Measurements from ENCODE around the gene KNOP1.

The KNOP1 gene

GRCh38 chr16:19707569-19708295 is 10.3 kb downstream of the KNOP1 start:
- TF ChIP-seq GATA1 (IDR thresholded peaks at IDR 0.05; ENCODE audit: low read depth, low read length) (no peak), POLR2A (IDR thresholded peaks at IDR 0.05; ENCODE audit: low read length) (no peak)
- DNase-seq, result no peak

GRCh38 chr16:19706846-19707245 is 11.2 kb downstream of the KNOP1 start:
- no peak for DNase-seq
- TF ChIP-seq GATA1 (IDR thresholded peaks at IDR 0.05; ENCODE audit: low read depth, low read length), result no peak
- no peak for TF ChIP-seq POLR2A (IDR thresholded peaks at IDR 0.05; ENCODE audit: low read length)

DNA sequence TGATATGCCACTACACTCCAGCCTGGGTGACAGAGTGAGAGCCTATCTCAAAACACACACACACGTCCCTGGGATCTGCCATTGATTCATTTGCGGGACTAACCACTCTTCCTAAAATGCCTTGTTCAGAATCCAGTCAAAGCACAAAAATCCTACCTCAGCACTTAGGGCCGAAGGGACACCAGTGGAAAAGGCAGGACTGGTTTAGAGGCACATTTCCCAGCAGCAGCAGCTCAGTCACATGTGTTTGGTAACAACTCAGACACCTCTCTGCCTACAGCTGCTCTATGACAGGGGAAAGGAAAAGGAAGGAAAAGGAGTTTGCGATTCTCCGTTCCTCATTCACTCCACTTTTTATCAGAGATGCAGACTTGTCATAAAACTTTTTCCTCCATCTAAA is 12.2 kb downstream of the KNOP1 start:
- DNase-seq, result no peak
- TF ChIP-seq GATA1 (IDR thresholded peaks at IDR 0.05; ENCODE audit: low read depth, low read length), result no peak
- no peak for TF ChIP-seq POLR2A (IDR thresholded peaks at IDR 0.05; ENCODE audit: low read length)

GRCh38 chr16:19705146-19705501 is 12.9 kb downstream of the KNOP1 start:
- TF ChIP-seq POLR2A (IDR thresholded peaks at IDR 0.05; ENCODE audit: low read length), result no peak
- no peak for TF ChIP-seq GATA1 (IDR thresholded peaks at IDR 0.05; ENCODE audit: low read depth, low read length)
- DNase-seq, result no peak

DNA sequence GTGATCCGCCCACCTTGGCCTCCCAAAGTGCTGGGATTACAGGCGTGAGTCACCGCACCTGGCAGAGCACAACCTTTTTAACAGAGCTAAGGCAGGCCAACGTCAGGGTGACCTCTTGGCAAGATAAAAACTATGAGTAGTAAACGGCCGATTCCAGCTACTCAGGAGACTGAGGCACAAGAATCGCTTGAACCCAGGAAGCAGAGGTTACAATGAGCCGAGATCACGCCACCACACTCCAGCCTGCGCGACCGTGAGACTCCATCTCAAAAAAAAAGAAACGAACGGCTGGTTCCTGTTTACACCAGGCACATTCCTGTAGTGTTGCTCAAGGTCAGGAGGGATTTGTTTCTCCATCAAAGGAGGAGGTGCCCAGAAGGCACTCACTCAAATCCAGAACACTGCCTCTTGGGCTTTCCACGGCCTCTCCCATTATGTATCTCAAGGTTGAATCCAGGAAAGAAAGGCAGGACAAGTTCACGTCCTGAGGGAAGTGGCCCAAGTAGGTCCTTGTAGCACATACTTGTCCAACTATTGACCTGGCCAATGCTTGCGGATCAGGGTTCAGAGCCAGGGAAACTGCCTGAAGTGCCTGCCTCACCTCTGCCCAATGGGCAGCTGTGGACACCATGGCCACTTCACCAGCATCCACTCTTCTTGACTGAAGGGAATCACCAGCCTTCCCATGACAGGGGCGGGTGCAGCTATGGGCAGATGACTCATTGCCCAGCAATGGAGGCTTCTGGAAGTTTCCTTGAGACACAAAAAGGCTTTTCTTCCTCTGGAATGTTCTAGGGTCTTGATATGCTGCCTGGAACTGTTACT is 13.5 kb downstream of the KNOP1 start:
- DNase-seq, result no peak
- TF ChIP-seq POLR2A (IDR thresholded peaks at IDR 0.05; ENCODE audit: low read length) (no peak), GATA1 (IDR thresholded peaks at IDR 0.05; ENCODE audit: low read depth, low read length) (no peak)

DNA sequence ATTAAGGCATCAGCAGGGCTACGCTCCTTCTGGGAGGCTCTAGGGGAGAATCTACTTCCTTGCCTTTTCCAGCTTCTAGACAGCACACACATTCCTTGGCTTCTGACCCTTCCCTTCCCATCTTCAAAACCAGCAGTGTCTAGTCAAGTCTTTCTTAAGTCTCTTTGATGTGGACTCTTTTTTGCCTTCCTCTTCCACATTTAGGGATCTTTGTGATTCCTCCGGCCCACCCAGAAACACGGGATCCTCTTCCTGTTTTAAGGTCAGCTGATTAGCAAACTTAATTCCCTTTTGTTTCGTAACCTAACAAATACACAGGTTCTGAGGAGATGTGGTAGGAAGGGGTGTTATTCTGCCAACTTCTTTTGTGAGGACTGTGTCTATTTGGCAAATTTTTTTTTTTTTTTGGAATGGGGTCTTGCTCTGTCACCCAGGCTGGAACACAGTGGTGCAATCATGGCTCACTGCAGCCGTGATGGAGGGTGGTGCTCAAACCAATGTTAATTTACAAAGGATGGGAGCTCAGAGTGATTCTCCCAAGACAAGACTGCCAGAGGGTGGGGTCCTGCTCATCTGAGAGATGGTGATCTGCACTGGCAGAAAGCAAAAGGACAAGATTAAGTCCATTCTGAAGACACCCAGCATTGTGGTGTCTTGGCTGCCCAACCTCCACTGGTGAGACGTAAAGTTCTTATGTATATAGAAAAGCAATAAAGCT is 14.7 kb downstream of the KNOP1 start:
- TF ChIP-seq POLR2A (IDR thresholded peaks at IDR 0.05; ENCODE audit: low read length) (no peak), GATA1 (IDR thresholded peaks at IDR 0.05; ENCODE audit: low read depth, low read length) (no peak)
- DNase-seq, result no peak

DNA sequence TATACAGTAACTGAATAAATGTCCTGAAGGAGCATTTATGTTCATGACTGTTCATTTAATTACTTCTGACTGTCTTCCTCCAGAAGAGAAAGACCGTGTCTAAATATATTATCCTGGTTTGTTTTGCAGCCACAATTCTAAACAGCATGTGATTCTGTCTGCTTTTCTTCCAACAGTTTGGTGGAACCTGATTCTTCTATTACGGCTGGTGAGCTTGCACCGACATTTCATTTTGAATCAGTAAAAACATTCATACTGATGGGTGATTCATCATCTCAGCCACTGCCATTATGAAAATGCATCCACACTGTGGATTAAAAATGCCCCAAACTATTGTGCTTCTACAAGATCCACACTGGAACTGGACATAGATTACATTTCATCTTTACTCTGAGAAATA is 16.9 kb downstream of the KNOP1 start:
- no peak for DNase-seq
- TF ChIP-seq POLR2A (IDR thresholded peaks at IDR 0.05; ENCODE audit: low read length) (no peak), GATA1 (IDR thresholded peaks at IDR 0.05; ENCODE audit: low read depth, low read length) (no peak)

GRCh38 chr16:19700319-19700781 is 17.7 kb downstream of the KNOP1 start:
- TF ChIP-seq GATA1 (IDR thresholded peaks at IDR 0.05; ENCODE audit: low read depth, low read length) (no peak), POLR2A (IDR thresholded peaks at IDR 0.05; ENCODE audit: low read length) (no peak)
- no peak for DNase-seq

GRCh38 chr16:19699472-19699871 is 18.6 kb downstream of the KNOP1 start:
- no peak for TF ChIP-seq POLR2A (IDR thresholded peaks at IDR 0.05; ENCODE audit: low read length)
- DNase-seq, result no peak

GRCh38 chr16:19698480-19699465 is 19.3 kb downstream of the KNOP1 start:
- TF ChIP-seq POLR2A (IDR thresholded peaks at IDR 0.05; ENCODE audit: low read length), result no peak
- no peak for DNase-seq

DNA sequence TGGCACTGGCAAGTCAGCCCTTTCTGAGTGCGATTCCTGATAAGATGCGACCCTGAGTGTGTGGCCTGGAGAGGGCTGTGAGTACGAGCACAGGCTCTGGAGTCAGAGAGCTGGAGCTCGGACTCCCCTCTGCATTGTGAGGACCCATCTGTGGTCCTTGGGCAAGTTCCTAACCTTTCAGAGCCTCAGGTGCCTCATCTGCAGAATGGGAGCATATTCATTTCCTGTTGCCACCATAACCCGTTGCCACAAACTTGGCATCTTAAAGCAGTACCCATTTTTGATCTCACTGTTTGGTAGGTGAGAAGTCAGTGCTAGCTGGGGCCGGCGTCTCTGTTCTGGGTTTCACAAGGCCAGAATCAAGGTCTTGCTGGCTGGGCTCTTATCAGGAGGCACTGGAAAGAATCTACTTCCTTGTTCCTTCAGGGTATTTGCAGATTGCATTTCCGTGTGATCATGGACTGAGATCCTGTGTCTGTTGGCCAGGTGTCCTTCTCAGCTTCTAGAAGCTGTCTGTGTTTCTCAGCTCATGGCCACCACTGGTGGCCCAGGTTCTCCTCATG is 20.2 kb downstream of the KNOP1 start:
- TF ChIP-seq POLR2A (IDR thresholded peaks at IDR 0.05; ENCODE audit: low read length) (no peak), GATA1 (IDR thresholded peaks at IDR 0.05; ENCODE audit: low read depth, low read length) (no peak)
- DNase-seq, result no peak

DNA sequence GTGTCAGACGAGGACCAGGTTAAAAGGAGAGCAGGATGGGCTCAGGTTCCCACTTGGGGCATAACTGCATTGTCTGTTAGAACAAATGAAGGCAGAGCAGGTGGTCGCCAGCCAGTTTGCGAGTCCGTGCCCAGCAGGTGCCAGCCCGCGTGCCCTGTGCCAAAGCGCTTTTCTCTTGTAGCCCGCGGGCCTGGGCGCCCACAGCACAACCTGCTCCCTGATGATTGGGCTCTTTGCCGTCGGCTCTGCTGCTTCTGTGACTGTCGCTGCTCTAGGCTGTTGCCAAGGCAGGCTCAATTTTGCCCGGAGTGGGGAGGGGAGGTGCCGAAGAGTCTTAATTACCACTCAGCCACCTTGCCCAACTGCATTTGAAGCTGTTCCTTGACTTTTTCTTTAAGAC is 21.1 kb downstream of the KNOP1 start:
- DNase-seq, result no peak
- TF ChIP-seq POLR2A (IDR thresholded peaks at IDR 0.05; ENCODE audit: low read length) (no peak), GATA1 (IDR thresholded peaks at IDR 0.05; ENCODE audit: low read depth, low read length) (no peak)

- TF ChIP-seq GATA1 (IDR thresholded peaks at IDR 0.05; ENCODE audit: low read depth, low read length) (no peak), POLR2A (IDR thresholded peaks at IDR 0.05; ENCODE audit: low read length) (no peak)
- DNase-seq, result peak; percentile 55 to 70
These were observed 21.7 kb downstream of the KNOP1 start for GRCh38 chr16:19696328-19696727.

Data from erythroblast (primary cell).